ENCODE data around the gene CADPS2. TPM values are rescaled to one million over a fixed set of nuclear protein-coding genes. Genes with fewer than 3 reads are reported as not detected.
A peak's percentile ranks its signal among the peaks of the same experiment; 100 is the strongest.

CADPS2 gene
- total RNA-seq, 2 donors from 2014 or later, result 4.3 to 11.7 TPM

- no peaks in the 10 kb centered on the region for H3K36me3 ChIP-seq (ENCODE audit: control insufficient read depth, insufficient read depth, low read length)
- H3K27ac ChIP-seq (ENCODE audit: low read depth, low read length), result no peak overlapping the region
- H3K27me3 ChIP-seq (ENCODE audit: control insufficient read depth, insufficient read depth, low read length, poor library complexity, severe bottlenecking), result peaks cover 100% of the 10 kb centered on the region
- no peaks in the 10 kb centered on the region for H3K9me3 ChIP-seq (ENCODE audit: control insufficient read depth, low read length)
- no peak overlapping the region for H3K9ac ChIP-seq (ENCODE audit: extremely low read depth, low read length, poor library complexity, severe bottlenecking)
- H3K4me1 Mint-ChIP-seq, result peaks cover 20% of the 10 kb centered on the region
- 33 to 44% methylated on average over 4 of the region's 4 CpGs for WGBS, 2 experiments (ENCODE audit: insufficient coverage in 1 of 2, insufficient read length in 1 of 2)
- H3K27ac Mint-ChIP-seq, result no peak overlapping the region
- TF ChIP-seq CTCF (conservative IDR thresholded peaks at IDR 0.05), result no peak
- peaks cover 98% of the 10 kb centered on the region for H3K27me3 Mint-ChIP-seq (ENCODE audit: insufficient read depth)
- H3K4me1 ChIP-seq (ENCODE audit: control insufficient read depth, insufficient read depth, low read length), result no peaks in the 10 kb centered on the region
- H3K4me3 Mint-ChIP-seq, result no peak overlapping the region
- H3K9me3 Mint-ChIP-seq, result no peaks in the 10 kb centered on the region
- no peaks in the 10 kb centered on the region for H3K36me3 Mint-ChIP-seq (ENCODE audit: low read depth)
- no peak for DNase-seq
- no peak overlapping the region for H3K4me3 ChIP-seq (ENCODE audit: low read length)
These were observed 572.0 kb downstream of the CADPS2 start for GRCh38 chr7:122314284-122314683.

GRCh38 chr7:122312789-122313188, 573.5 kb downstream of the CADPS2 start:
- no peaks in the 10 kb centered on the region for H3K4me1 ChIP-seq (ENCODE audit: control insufficient read depth, insufficient read depth, low read length)
- Mint-ChIP-seq H3K4me1 (peaks cover 24% of the 10 kb centered on the region), H3K4me3 (no peak overlapping the region), H3K9me3 (no peaks in the 10 kb centered on the region), H3K36me3 (ENCODE audit: low read depth) (no peaks in the 10 kb centered on the region), H3K27ac (no peak overlapping the region), H3K27me3 (ENCODE audit: insufficient read depth) (peaks cover 99% of the 10 kb centered on the region)
- TF ChIP-seq CTCF (conservative IDR thresholded peaks at IDR 0.05), result no peak
- no peak overlapping the region for H3K27ac ChIP-seq (ENCODE audit: low read depth, low read length)
- H3K27me3 ChIP-seq (ENCODE audit: control insufficient read depth, insufficient read depth, low read length, poor library complexity, severe bottlenecking), result peaks cover 100% of the 10 kb centered on the region
- 36 to 90% methylated on average over 2 to 3 of the region's 3 CpGs for WGBS, 2 experiments (ENCODE audit: insufficient coverage in 1 of 2, insufficient read length in 1 of 2)
- H3K9me3 ChIP-seq (ENCODE audit: control insufficient read depth, low read length), result no peaks in the 10 kb centered on the region
- DNase-seq, result peak; percentile 55
- no peaks in the 10 kb centered on the region for H3K36me3 ChIP-seq (ENCODE audit: control insufficient read depth, insufficient read depth, low read length)
- no peak overlapping the region for H3K4me3 ChIP-seq (ENCODE audit: low read length)
- H3K9ac ChIP-seq (ENCODE audit: extremely low read depth, low read length, poor library complexity, severe bottlenecking), result no peak overlapping the region

GRCh38 chr7:122311734-122312450, 574.4 kb downstream of the CADPS2 start:
- TF ChIP-seq CTCF (conservative IDR thresholded peaks at IDR 0.05), result no peak
- Histone ChIP-seq H3K27me3 (ENCODE audit: control insufficient read depth, insufficient read depth, low read length, poor library complexity, severe bottlenecking) (peaks cover 100% of the 10 kb centered on the region), H3K4me3 (ENCODE audit: low read length) (no peak overlapping the region), H3K9ac (ENCODE audit: extremely low read depth, low read length, poor library complexity, severe bottlenecking) (no peak overlapping the region), H3K4me1 (ENCODE audit: control insufficient read depth, insufficient read depth, low read length) (no peaks in the 10 kb centered on the region), H3K36me3 (ENCODE audit: control insufficient read depth, insufficient read depth, low read length) (no peaks in the 10 kb centered on the region), H3K27ac (ENCODE audit: low read depth, low read length) (no peak overlapping the region), H3K9me3 (ENCODE audit: control insufficient read depth, low read length) (no peaks in the 10 kb centered on the region)
- 0 to 8% methylated on average over 1 to 34 of the region's 34 CpGs for WGBS, 2 experiments (ENCODE audit: insufficient coverage in 1 of 2, insufficient read length in 1 of 2)
- Mint-ChIP-seq H3K36me3 (ENCODE audit: low read depth) (no peaks in the 10 kb centered on the region), H3K27ac (no peak overlapping the region), H3K4me3 (peak overlapping the region; percentile 47), H3K27me3 (ENCODE audit: insufficient read depth) (peaks cover 99% of the 10 kb centered on the region), H3K9me3 (no peaks in the 10 kb centered on the region), H3K4me1 (peaks cover 24% of the 10 kb centered on the region)
- peak; percentile 72 for DNase-seq
